ENCODE results near the gene PABPN1L. TPM values are rescaled to one million over a fixed set of nuclear protein-coding genes. Genes with fewer than 3 reads are reported as not detected.

Gene PABPN1L
- total and polyA plus RNA-seq, 2 donors (not counting 1 experiment from before 2014, with no cell fraction given), result 0.21 to 0.84 TPM

DNA sequence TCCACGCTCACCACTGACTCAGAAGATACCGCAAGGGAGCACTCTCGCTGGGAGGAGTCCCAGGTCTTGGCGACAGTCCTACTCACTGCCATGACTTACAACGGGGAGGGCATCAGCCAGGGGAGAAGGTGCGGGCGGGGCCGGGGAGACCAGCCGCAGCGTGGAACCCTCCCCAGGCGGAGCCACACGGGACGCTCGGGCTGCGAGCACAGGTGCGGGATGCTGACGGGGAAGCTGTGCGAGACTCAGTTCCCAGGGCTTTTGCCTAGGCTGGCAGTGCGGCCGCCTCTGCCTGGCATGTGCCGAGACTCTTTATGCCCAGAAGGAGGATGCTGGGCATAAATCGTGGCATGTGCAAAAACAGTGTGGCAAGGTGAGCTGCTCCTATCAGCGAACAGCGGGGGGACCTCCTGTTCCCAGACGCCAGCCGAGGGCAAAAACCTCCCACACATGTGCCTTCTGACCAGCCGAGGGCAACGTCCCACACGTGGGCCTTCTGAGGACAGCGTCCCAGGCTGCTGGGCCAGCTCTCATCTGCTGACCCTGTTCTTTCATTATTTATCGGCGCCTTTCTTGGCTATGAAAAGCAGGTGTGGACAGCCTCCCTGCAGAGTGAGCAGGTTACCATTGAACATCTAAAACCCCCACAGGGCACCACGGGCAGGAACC is 15.8 kb downstream of the PABPN1L start:
- DNase-seq (no peak), ATAC-seq (ENCODE audit: low read depth) (no peak)
- WGBS (ENCODE audit: insufficient coverage), result 97% methylated on average over 33 of the region's 33 CpGs
- no peaks in the 10 kb centered on the region for H3K27me3 Mint-ChIP-seq
- Histone ChIP-seq H3K27me3 (replicated peaks in 1 of 4; ENCODE audit: control extremely low read depth in 1 of 4, control insufficient read depth in 3 of 4, insufficient read depth in 4 of 4, low read length in 3 of 4) (no peaks in the 10 kb centered on the region), H3K4me1 (ENCODE audit: control insufficient read depth in 2 of 2, insufficient read depth in 2 of 2, low read length in 2 of 2) (peaks cover 15 to 16% of the 10 kb centered on the region in 2 donors), H3K79me2 (ENCODE audit: control insufficient read depth, insufficient read depth, low read length) (peaks cover 32% of the 10 kb centered on the region), H3K36me3 (replicated peaks in 1 of 2; ENCODE audit: control extremely low read depth in 1 of 2, control insufficient read depth in 1 of 2, extremely low read depth in 1 of 2, insufficient read depth in 2 of 2, low read length in 1 of 2) (peaks cover 0 to 16% of the 10 kb centered on the region in 2 experiments), H3K27ac (ENCODE audit: low read length in 2 of 2) (no peak overlapping the region), H2AFZ (ENCODE audit: insufficient read depth, low read depth, low read length, poor library complexity, severe bottlenecking) (no peak overlapping the region), H3K4me2 (replicated peaks; ENCODE audit: low read depth, low read length, poor library complexity, severe bottlenecking) (no peak overlapping the region), H4K20me1 (ENCODE audit: control insufficient read depth, insufficient read depth, low read length, poor library complexity, severe bottlenecking) (peaks cover 39% of the 10 kb centered on the region), H3K9me3 (ENCODE audit: control extremely low read depth in 1 of 3, control insufficient read depth in 2 of 3, insufficient read depth in 1 of 3, low read length in 2 of 3) (no peaks in the 10 kb centered on the region), H3K4me3 (ENCODE audit: control extremely low read depth in 1 of 5, extremely low read depth in 1 of 5, insufficient read depth in 1 of 5, low read depth in 2 of 5, low read length in 4 of 5) (no peak overlapping the region), H3K9ac (ENCODE audit: low read length) (no peak overlapping the region)
- CTCF ChIA-PET, result no interaction called here
- no peaks in the 10 kb centered on the region for H3K9me3 Mint-ChIP-seq (ENCODE audit: insufficient read depth)
- POLR2A ChIA-PET, result no interaction called here
- H3K4me1 Mint-ChIP-seq, result peaks cover 19% of the 10 kb centered on the region
- H3K4me3 Mint-ChIP-seq, result no peak overlapping the region
- H3K27ac Mint-ChIP-seq, result no peak overlapping the region
- intact Hi-C loops (cut with micrococcal nuclease), result no loop called here
- TF ChIP-seq EZH2 (IDR thresholded peaks at IDR 0.05; ENCODE audit: borderline replicate concordance, insufficient read depth, low read depth, low read length, poor library complexity, severe bottlenecking), result no peak
- TF ChIP-seq, protein P1, sequence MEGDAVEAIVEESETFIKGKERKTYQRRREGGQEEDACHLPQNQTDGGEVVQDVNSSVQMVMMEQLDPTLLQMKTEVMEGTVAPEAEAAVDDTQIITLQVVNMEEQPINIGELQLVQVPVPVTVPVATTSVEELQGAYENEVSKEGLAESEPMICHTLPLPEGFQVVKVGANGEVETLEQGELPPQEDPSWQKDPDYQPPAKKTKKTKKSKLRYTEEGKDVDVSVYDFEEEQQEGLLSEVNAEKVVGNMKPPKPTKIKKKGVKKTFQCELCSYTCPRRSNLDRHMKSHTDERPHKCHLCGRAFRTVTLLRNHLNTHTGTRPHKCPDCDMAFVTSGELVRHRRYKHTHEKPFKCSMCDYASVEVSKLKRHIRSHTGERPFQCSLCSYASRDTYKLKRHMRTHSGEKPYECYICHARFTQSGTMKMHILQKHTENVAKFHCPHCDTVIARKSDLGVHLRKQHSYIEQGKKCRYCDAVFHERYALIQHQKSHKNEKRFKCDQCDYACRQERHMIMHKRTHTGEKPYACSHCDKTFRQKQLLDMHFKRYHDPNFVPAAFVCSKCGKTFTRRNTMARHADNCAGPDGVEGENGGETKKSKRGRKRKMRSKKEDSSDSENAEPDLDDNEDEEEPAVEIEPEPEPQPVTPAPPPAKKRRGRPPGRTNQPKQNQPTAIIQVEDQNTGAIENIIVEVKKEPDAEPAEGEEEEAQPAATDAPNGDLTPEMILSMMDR (IDR thresholded peaks at IDR 0.05), result no peak

DNA sequence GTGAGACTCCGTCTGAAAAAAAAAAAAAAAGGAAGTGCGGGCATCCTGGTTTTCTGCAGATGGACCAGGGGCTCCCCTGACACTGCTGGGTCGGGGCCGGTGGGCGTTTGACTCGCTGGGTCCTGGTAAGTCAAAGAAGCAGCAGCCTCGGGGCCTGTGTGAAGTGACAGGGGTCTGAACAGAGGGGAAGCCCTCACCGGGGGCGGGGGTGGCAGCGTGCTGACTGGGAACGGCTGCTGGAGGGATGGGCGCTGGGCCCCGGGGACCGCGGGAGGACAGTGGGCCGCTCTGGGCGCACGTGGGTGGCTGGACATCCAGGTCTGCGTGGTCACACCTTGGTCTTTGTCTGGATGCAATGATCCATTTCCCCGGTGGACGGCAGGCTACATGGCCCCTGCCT is 17.9 kb downstream of the PABPN1L start:
- no peak overlapping the region for H3K4me3 ChIP-seq (ENCODE audit: control extremely low read depth in 1 of 5, extremely low read depth in 1 of 5, insufficient read depth in 1 of 5, low read depth in 2 of 5, low read length in 4 of 5)
- intact Hi-C loops (cut with micrococcal nuclease), result no loop called here
- no peaks in the 10 kb centered on the region for H3K4me1 ChIP-seq (ENCODE audit: control insufficient read depth in 2 of 2, insufficient read depth in 2 of 2, low read length in 2 of 2)
- H3K36me3 ChIP-seq (replicated peaks in 1 of 2; ENCODE audit: control extremely low read depth in 1 of 2, control insufficient read depth in 1 of 2, extremely low read depth in 1 of 2, insufficient read depth in 2 of 2, low read length in 1 of 2), result peaks cover 0 to 16% of the 10 kb centered on the region in 2 experiments
- TF ChIP-seq, protein P1 (IDR thresholded peaks at IDR 0.05), result no peak
- TF ChIP-seq EZH2 (IDR thresholded peaks at IDR 0.05; ENCODE audit: borderline replicate concordance, insufficient read depth, low read depth, low read length, poor library complexity, severe bottlenecking), result no peak
- Mint-ChIP-seq H3K4me3 (no peak overlapping the region), H3K27me3 (no peaks in the 10 kb centered on the region), H3K27ac (no peak overlapping the region), H3K4me1 (peaks cover 5% of the 10 kb centered on the region), H3K9me3 (ENCODE audit: insufficient read depth) (no peaks in the 10 kb centered on the region)
- POLR2A ChIA-PET, result interaction anchor here (0.7 kb wide), 1 partner anchor 9 kb away, joined by 5 read pairs; the partner anchor contains the start of gene TRAPPC2L
- no peaks in the 10 kb centered on the region for H3K9me3 ChIP-seq (ENCODE audit: control extremely low read depth in 1 of 3, control insufficient read depth in 2 of 3, insufficient read depth in 1 of 3, low read length in 2 of 3)
- no peak for ATAC-seq (ENCODE audit: low read depth)
- H2AFZ ChIP-seq (ENCODE audit: insufficient read depth, low read depth, low read length, poor library complexity, severe bottlenecking), result no peak overlapping the region
- H3K27me3 ChIP-seq (replicated peaks in 1 of 4; ENCODE audit: control extremely low read depth in 1 of 4, control insufficient read depth in 3 of 4, insufficient read depth in 4 of 4, low read length in 3 of 4), result no peaks in the 10 kb centered on the region
- no peak overlapping the region for H3K4me2 ChIP-seq (replicated peaks; ENCODE audit: low read depth, low read length, poor library complexity, severe bottlenecking)
- peaks cover 38% of the 10 kb centered on the region for H3K79me2 ChIP-seq (ENCODE audit: control insufficient read depth, insufficient read depth, low read length)
- WGBS (ENCODE audit: insufficient coverage), result 96% methylated on average over 20 of the region's 21 CpGs
- peaks cover 45% of the 10 kb centered on the region for H4K20me1 ChIP-seq (ENCODE audit: control insufficient read depth, insufficient read depth, low read length, poor library complexity, severe bottlenecking)
- no peak overlapping the region for H3K27ac ChIP-seq (ENCODE audit: low read length in 2 of 2)
- H3K9ac ChIP-seq (ENCODE audit: low read length), result no peak overlapping the region
- CTCF ChIA-PET, result no interaction called here
- DNase-seq, result no peak
